HG02763 (cell line): Measurements from ENCODE around the gene TP53BP2.
"Not testable (repeated sequence)": the region's sequence is repeated elsewhere in the genome, so short reads cannot be mapped to it uniquely, and the experiment has no call there.

Experiments
- ATAC-seq: cut with Tn5 transposase; IDR thresholded peaks from one replicate; pipeline ENCODE4 v1.9.1; 2021; ENCODE audit warnings: mild to moderate bottlenecking, moderate library complexity; ENCODE audit not compliant: unreplicated experiment

The TP53BP2 gene

DNA sequence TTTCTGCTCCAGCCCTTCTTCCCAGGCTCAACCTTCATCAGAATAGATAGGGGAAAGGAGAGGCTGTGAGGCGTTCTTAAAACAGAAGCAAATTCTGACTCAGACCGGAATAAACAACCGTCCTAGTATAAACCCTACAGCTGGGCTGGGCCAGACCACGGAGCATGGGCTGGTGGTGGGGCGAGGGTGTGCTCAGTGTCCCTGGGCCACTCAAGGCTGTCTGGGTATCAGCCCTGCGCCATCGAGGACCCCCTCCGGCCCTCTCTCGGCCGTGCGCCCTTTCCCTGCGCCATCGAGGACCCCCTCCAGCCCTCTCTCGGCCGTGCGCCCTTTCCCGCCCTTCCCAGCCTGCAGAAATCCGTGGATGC is 97.4 kb downstream of the TP53BP2 start:
- ATAC-seq: no peak

DNA sequence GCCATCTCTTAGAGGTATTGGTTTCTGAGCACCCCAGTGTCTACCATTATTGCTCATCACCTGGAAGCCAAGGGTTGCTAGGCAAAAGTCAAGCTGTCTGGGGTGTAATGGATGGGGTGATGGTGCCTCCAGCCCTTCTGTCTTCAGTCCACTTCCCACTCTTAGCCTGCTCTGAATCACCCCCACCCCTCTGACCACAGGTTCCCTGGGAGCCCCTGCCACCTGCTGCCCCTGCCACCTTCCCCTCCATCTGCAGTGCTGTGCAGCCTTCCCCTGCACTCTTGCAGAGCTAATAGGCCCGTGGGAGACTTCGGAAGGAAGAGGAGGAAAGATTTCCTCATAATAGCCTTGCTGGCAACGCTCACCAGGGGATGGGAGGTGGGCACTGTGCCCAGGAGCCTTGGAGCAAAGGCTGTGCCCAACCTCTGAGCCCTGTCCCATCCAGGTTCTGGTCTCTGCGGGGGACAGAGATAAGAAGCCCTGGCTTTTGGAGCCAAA is 97.9 kb downstream of the TP53BP2 start:
- ATAC-seq: no peak

DNA sequence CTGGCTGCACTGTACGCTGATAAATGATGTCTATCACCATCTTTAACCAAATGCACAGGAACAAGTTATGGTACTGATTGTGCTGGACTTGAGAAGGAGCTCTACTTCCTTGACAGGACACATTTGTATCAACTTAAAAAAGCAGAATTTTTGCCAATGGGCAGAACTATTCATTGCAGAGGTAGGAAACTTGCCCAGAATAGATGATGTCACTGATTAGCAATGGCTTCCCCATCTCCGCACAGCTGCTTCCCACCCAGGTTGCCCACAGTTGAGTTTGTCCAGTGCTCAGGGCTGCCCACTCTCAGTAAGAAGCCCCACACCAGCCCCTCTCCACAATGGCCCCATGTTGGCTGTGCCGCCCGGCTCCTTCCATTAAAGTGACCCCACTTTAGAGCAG is 100.0 kb downstream of the TP53BP2 start:
- no peak for ATAC-seq

DNA sequence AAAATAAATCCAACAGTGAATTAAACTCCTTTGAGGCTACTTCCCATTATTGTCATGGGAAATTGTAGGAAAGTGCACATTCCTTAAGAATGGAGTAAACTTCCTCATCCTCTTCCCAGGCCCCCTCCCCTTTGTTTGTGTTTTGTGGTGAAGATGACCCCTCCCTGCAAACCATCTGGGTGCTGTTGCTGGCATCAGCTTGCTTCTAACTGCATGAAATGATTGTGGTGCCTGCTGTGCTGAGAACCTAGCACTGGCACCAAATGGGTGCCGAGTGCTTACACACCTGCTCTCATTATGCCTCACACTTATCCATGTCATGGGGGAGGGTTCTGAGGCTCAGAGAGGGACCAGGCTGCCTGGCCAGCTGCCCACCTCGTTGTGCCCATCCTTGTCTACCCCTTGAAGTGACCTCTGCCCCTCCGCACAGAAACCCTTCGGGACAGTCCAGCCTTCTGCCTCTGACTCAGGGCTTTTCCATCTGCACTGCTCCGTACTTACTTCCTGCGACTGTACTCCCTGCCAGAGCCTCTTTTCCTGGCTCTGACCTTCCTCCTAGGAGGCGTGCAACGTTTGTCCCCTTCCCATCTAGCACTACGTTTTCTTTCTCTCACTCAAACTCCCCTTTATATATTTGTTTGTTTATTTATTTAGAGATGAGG is 102.8 kb downstream of the TP53BP2 start:
- no peak for ATAC-seq

DNA sequence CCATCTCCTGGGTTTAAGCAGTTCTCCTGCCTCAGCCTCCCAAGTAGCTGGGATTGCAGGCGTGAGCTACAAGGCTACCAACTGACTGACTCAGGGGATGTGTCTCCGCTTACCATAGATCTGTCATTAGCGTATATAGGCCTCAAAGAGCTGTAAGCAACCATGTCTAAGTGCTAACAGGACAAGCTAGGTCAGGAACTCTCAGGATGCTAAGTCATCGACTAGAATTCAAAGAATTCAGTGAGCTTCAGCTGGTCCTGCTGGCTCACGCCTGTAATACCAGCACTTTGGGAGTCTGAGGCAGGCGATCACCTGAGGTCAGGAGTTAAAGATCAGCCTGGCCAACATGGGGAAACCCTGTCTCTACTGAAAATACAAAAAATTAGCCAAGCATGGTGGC is 103.9 kb downstream of the TP53BP2 start:
- ATAC-seq: no peak

DNA sequence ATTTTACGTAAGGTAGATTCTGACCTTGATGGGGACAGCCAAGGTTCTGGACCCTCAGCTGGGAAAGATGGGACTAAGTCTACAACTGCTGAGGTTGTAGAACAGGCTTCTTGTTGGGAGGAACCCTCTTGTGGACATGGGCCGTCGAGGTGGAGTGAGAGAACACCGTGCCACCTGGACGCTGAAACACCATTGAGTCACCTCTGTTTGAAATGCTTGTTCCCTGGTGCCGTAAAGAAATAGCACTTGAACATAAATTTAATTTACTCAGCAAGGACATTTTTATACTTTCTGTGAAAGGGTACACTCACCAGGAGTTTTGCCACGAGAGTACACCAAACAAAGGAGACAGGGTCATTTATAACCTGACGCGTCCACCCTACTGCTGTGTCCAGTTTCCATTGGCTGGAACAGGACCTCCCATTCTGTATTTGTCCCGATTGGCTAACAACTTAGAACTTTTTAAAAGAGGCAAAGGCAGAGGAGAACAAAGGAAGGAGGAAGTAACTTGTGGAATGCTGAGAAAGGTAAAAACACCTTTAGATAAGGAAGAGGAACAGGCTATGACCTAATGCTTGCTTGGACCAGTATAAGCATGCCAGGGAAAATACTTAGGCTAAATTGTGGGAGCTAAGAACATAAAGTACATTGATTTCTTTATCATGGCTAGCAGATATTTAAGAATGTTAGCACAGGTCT is 105.6 kb downstream of the TP53BP2 start:
- ATAC-seq: not testable (repeated sequence)

DNA sequence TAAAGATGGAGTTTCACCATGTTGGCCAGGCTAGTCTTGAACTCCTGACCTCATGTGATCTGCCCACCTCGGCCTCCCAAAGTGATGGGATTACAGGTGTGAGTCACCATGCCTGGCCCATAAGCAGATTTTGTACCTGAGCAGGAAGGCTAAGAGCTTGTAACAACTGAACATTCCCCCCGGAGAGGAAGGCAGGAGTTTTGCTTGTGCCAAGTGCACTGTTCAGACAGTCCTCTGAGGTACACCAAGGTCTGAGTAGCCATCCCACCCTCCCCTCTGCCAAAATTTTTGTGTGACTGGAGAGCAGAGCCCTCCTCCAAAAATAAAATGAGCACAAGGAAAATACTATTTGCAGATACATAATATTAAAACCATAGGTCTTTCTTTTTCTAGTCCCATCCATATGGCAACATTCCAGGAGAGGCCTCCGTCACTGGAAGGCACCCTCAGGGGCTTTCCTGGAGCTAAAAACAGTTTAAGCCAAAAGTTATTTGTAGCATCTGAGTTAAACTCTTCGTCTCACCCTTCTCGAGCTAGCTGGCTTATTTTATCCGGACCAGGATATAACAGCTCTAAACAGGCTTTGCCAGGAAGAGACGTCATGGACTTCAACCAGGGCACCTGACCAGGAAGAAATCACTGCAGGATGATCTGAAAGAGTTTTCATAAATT is 106.2 kb downstream of the TP53BP2 start:
- ATAC-seq: no peak

DNA sequence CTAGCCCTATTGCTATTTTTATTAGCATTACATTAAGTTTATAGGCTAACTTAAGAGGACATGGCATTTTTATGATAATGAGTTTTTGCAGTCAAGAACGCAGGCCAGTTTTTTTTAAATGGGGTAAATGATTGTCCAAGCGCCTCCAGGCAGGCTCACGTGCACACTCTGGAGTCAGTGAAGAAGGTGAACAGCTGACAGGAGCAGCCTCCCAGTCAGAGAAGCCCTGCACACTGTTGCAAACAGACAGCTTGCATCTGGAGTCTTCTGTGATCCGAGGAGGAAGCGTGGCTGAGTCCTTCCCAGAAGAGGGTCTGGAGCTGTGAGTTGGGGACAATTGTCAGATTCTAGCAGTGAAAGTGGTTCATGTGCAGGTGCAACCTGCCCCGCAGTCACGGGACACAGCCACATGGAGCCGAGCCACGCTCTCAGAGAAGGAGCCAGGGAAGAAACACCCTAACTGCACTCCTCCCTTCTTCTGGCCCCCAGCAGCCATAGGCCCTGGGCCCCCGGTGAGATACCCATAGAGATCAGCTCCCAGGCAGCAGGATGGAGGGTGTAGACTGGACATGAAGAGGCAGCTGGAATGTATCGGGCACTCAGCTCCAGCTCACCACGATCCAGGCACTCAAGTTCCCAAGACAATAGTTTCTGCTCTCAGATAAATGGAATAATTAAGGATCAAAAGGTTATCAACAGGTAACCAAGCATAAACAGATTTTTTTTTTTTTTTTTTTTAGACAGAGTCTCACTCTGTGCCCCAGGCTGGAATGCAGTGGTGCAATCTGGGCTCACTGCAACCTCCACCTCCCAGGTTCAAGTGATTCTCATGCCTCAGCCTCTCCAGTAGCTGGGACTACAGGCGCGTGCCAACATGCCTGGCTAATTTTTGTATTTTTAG is 107.0 kb downstream of the TP53BP2 start:
- ATAC-seq: no peak

DNA sequence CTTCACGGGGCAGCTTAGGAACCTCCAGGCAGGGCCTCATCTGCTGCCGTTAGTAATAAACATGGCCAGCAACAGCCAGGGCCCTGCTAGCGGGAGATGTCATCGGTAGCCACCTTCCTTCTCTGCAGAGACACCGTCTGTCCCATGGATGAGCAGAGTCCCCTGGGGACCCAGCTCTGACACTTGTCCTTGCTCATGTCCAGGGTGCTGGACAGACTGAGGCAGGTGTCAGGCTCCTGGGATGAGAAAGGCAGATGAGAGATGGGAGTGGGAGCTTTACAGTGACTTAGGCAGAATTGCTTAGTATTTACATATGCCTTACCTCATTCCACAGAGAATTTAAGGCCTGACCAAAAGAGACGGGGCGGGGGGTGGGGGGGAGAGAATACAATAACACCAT is 108.4 kb downstream of the TP53BP2 start:
- no peak for ATAC-seq

DNA sequence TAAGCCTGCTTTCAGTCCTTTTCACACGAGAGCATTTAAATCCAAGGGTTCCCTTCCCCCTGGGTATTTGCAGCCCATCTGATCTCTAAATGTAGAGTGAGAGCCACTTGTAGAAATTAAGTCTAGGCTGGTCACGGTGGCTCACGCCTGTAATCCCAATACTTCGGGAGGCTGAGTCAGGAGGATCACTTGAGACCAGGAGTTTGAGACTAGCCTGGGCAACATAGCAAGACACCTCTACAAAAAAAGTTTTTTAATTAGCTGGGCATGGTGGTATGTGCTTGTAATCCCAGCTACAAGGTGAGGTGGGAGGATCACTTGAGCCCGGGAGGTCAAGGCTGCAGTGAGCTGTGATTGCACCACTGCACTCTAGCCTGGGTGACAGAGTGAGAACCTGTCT is 109.1 kb downstream of the TP53BP2 start:
- not testable (repeated sequence) for ATAC-seq

DNA sequence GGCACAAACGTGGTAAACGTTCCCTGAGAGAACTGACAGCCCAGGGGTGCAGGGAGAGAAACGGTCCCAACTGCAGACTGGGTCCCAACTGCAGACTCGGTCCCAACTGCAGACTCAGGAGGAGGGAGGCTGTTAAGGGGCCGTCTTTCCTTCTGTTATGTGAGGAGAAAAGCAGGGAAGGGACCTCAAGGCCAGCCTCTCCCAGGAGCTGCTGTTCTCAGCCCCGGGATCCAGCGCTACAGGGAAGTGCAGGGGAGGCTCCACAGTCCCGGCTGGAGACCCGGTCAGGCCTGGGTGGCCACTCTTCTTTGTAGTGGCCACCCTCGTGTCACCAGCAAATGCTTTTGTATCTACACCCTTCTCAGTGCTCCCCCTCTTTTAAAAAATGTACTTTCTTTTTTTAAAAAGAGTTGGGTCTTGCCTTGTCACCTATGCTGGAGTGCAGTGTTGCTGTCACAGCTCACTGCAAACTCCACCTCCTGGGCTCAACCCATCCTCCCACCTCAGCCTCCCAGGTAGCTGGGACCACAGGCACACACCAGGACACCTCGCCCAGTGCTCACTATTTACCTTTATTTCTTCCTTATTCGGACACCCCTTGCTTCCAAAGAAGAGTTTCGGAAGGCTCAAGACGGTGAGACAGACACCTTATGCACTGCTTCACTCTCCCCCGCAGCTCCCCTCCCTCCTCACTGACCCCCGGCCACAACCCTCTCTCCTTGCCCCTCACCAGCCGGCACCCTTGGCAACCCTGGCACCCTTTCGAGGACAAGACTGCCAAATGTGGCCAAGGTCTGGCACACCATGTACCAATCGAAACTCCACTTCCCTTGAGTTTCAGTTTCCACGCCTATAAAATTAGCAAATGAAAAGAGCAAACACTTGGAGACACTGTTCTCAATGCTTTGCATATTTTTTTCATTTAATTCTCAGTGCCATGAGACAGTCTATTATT is 111.6 kb downstream of the TP53BP2 start:
- no peak for ATAC-seq

DNA sequence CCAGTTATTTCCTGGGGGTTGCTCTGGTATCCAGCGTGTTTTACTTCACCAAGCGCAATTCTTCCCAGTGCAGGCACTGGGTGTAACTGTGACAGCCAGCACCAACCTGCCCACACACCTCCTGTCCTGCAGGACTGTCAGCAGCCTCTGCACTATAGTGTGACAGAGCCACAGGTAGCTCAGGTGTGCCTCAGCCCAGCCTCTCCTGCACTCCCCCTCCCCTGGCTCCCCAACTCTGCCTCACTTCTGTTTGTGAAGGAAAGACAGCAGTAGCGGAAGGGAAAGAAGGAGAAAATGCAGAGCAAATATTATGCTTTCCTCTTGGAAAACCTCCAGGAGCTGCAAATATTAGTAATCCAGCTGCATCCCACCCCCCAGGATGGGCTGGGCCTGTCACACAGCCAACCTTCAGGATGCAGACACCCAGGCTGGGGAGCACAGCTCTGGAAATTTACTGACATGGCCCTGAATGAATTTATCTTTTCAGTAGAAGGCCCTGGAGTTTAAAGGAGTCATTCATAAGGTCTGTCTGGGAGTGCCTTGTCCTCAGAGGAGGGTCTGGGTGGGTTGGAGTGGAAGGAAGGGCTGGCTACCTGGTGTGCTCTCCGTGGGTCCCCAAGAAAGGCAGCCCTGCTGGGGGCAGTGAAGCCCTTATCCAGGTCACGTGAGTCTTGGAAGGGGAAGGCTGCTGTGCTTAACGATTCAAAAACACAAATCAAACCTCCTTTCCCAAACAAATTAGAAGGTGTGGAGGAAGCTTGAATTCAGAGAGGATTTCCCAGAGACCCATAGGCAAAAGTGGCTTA is 112.6 kb downstream of the TP53BP2 start:
- ATAC-seq: no peak

DNA sequence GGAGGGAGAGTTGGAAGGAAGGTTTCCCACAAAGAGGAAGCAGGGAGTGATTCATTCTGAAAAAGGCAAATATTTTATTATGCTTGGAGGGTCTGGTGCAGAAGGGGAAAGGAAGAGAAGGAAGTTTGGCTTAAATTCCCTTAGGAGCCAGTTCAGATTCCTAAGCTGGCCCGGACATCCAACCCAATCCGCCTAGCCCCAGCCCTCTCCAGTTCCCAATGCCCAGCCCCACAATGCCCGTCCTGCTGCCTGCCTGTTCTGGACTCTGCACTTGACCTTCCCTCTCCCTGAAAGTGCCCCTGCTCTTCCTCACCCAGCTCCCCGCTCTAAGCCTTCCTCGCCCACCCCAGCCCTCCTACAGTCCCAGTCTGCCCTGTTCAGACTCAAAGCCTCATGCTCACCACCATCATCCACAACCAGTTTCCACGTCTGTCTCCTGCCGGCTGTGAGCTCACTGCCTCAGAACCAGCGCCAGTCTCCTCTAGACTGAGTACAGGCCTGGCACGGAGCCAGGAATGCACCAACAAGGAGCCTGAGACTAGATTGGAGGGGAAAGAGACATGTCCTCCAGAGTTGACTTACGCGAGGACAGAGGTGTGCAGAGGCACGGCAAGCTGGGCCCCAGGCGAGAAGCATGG is 114.5 kb downstream of the TP53BP2 start:
- ATAC-seq: no peak

DNA sequence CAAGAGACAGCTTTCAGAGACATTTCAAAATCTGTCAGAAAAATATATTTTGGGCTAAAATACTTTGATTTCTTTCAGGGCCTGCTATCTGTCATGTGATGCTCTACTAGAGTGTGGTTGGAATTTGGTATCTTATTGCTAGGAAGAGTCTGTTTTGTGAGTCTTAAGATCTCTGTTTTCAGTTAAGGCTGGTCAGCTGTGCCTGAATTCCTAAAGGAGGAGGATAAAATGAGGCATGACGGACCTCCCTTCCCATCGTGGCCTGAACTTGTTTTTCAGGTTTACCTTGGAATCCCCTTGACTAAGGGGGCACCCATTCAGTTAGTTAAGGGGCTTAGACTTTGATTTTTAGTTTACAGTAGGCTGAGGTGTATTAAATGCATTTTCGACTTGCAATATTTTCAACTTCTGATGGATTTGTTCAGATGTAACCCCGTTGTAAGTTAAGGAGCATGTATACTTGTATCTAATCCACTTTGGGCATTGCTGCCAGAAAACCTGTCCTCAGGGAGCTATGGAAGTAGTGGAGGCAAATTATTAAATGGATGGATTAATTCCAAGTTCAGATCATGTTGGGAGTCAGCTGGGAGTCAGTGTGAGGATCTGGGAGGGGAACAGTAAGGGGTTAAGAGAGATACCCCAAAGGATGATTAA is 115.1 kb downstream of the TP53BP2 start:
- ATAC-seq: no peak

DNA sequence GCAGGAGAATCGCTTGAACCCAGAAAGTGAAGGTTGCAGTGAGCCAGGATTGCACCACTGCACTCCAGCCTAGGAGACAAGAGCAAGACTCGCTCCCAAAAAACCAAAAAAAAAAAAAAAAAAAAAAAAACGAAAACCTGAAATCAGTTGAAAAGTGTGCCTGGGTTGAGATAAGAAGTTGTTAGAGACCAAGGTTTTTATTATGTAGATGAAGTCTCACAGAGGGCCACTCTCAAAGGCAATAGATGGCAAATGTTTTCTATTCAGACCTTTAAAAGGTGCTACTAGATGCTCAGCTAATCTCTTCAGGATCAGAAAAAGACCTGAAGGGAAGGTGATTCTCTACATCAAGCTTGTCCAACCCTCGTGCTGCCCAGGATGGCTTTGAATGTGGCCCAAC is 115.8 kb downstream of the TP53BP2 start:
- no peak for ATAC-seq
